CD4-positive, alpha-beta memory T cell (primary cell): ENCODE results near the gene FADS3. TPM values are rescaled to one million over a fixed set of nuclear protein-coding genes. Genes with fewer than 3 reads are reported as not detected.

Experiments
- CTCF ChIA-PET: fragments of 350-600 bp; sonication (Branson Sonifier 250); formaldehyde crosslinking; loops from one replicate; lab custom pipeline; 2021; ENCODE audit warnings: inconsistent platforms; ENCODE audit not compliant: partially characterized antibody; lab: Charles Lee
- POLR2A ChIA-PET: fragments of 350-600 bp; sonication (Branson Sonifier 250); formaldehyde crosslinking; loops from one replicate; lab custom pipeline; 2021; ENCODE audit not compliant: partially characterized antibody; lab: Charles Lee
- DNase-seq, 5 donors: peaks; one replicate each; pipeline versions ENCODE4 v3.0.0 to v3.0.0-alpha.2; 2020 to 2022; ENCODE audit warnings: mixed read lengths in 1 of 5
- H3K27ac ChIP-seq: one replicate; pipeline ENCODE4 v1.7.0; 2013; ENCODE audit warnings: low read depth, low read length
- H3K27me3 ChIP-seq: 2 replicates; pipeline ENCODE4 v1.7.0; 2013; ENCODE audit warnings: mild to moderate bottlenecking, low read length, moderate library complexity; ENCODE audit not compliant: insufficient read depth
- H3K36me3 ChIP-seq: 2 replicates; pipeline ENCODE4 v1.7.0; 2013; ENCODE audit warnings: mild to moderate bottlenecking, low read length, moderate library complexity; ENCODE audit not compliant: insufficient read depth
- H3K4me1 ChIP-seq: 2 replicates; pipeline ENCODE4 v1.7.0; 2013; ENCODE audit warnings: mild to moderate bottlenecking, low read length, moderate library complexity; ENCODE audit not compliant: insufficient read depth
- H3K4me3 ChIP-seq, 2 donors: one replicate each; pipeline ENCODE4 v1.7.0; 2013; ENCODE audit warnings: low read length in 2 of 2, mild to moderate bottlenecking in 1 of 2
- H3K9me3 ChIP-seq, 2 donors: one replicate each; pipeline ENCODE4 v1.7.0; 2013; ENCODE audit warnings: low read length in 2 of 2, control low read depth in 1 of 2; ENCODE audit not compliant: control insufficient read depth in 1 of 2
- H3K27ac Mint-ChIP-seq, 7 donors: one replicate each; pipeline ENCODE4 v1.8.0; 2020 to 2021; ENCODE audit warnings: mixed read lengths in 7 of 7, mild to moderate bottlenecking in 6 of 7, inconsistent platforms in 3 of 7, moderate library complexity in 3 of 7
- H3K27me3 Mint-ChIP-seq, 2 donors: one replicate each; pipeline ENCODE4 v1.8.0; 2020 to 2021; ENCODE audit warnings: mixed read lengths in 2 of 2
- H3K36me3 Mint-ChIP-seq, 2 donors: one replicate each; pipeline ENCODE4 v1.8.0; 2020 to 2021; ENCODE audit warnings: mixed read lengths in 2 of 2, inconsistent platforms in 1 of 2, mild to moderate bottlenecking in 1 of 2
- H3K4me1 Mint-ChIP-seq, 4 donors: one replicate each; pipeline ENCODE4 v1.8.0; 2020 to 2021; ENCODE audit warnings: mixed read lengths in 4 of 4, mild to moderate bottlenecking in 1 of 4
- H3K4me3 Mint-ChIP-seq, 8 donors: one replicate each; pipeline ENCODE4 v1.8.0; 2020 to 2021; ENCODE audit warnings: mixed read lengths in 8 of 8, mild to moderate bottlenecking in 7 of 8, moderate library complexity in 6 of 8, inconsistent platforms in 3 of 8
- H3K9me3 Mint-ChIP-seq, 8 donors: one replicate each; pipeline ENCODE4 v1.8.0; 2020 to 2021; ENCODE audit warnings: mixed read lengths in 8 of 8, mild to moderate bottlenecking in 5 of 8, inconsistent platforms in 3 of 8, moderate library complexity in 1 of 8
- intact Hi-C: fragments of 100-400 bp; cut with micrococcal nuclease; formaldehyde crosslinking; loops from one replicate; pipeline ENCODE4 v1.15.1; 2023
- polyA plus RNA-seq, 2 donors: library from polyadenylated mRNA; unstranded; fragments of 300-500 nt; fragmentation: Illumina TruSeq; gene quantifications; one replicate each; pipeline ENCODE4 v1.2.3, GENCODE V29; 2021
- total RNA-seq, 2 experiments: library from RNA; stranded (reverse); gene quantifications; one replicate each; pipeline ENCODE4 v1.2.3, GENCODE V29; 2021

Gene FADS3
- total and polyA plus RNA-seq, 4 experiments from 2014 or later = 2.9 to 7.8 (median 4.4) TPM

DNA sequence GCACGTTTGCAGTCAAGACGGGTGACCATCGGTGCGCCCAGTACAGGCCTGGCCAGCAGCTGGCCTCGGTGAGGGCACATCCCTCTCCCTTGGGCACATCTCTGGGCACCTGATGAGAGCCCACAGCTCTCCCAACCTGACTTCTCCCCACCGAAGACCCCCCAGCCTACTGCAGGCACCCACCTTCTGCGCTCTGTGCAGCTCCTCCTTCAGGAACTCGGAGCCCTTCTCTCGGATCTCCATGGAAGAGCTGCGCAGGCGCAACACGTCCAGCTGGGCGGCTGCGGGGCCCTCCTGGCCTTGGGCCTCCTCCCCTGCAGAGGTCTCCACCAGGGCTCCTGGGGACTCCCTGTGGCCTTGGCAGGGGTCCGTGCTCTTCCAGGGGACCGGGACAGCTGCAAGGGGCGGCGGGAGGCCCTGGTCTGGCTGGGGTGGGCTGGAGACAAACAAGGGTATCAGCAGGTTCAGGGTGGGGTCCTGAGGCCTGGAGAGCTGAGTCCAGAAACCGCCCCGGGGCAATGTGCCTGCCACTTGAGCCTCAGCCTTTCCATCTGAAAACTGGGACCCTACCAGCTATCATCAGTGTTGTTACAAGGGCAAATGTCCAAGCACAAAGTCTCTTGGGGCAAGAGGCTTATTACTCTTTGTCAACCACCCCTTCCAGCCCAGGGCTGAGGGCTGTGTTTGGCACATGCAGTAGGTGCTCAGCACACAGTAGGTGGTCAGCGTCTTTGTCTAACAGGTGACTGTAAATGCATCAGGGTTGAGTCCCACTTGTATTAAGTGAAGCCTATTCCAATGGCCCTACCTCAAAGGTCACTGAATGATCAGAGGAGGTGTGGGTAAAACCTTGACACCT is 16.8 kb upstream of the FADS3 start:
- H3K4me3 Mint-ChIP-seq = no peak overlapping the region
- peak overlapping the region in 1 of 7 donors; percentile 61 for H3K27ac Mint-ChIP-seq
- ChIA-PET POLR2A (no interaction called here), CTCF (interaction anchor here (1.0 to 4.2 kb wide), 4 partner anchors 9 to 174 kb away, joined by 3 to 31 read pairs (median 8); no protein-coding TSS in a partner anchor)
- Histone ChIP-seq H3K27me3 (no peaks in the 10 kb centered on the region), H3K9me3 (no peaks in the 10 kb centered on the region), H3K27ac (no peak overlapping the region), H3K36me3 (no peaks in the 10 kb centered on the region), H3K4me3 (no peak overlapping the region), H3K4me1 (no peaks in the 10 kb centered on the region)
- intact Hi-C loops = no loop called here
- peaks cover 0 to 2% (median 0%) of the 10 kb centered on the region in 8 donors for H3K9me3 Mint-ChIP-seq
- no peaks in the 10 kb centered on the region for H3K4me1 Mint-ChIP-seq
- peaks cover 0 to 3% of the 10 kb centered on the region in 2 donors for H3K27me3 Mint-ChIP-seq
- DNase-seq = no peak
- H3K36me3 Mint-ChIP-seq = no peaks in the 10 kb centered on the region

DNA sequence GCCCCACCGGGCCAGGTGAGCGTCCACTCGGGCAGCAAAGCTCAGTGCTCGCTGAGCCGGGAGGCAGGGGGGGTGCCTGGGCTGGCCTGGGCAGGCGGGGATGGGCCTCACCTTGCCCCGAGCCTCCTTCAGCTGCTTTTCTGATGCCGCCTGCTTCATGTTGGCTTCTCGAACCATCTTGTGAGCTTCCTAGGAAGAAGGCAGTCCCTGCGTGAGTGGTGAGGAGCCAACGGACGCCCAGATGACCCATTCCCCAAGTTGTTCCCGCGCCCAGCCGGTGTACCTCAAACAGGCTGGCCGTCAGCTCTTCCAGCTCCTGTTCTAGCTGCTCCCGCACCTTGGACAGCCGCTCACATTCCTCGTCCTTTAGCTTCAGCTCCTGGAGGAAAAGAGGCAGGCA is 15.9 kb upstream of the FADS3 start:
- Histone ChIP-seq H3K4me1 (no peaks in the 10 kb centered on the region), H3K9me3 (no peaks in the 10 kb centered on the region), H3K36me3 (no peaks in the 10 kb centered on the region), H3K4me3 (no peak overlapping the region), H3K27me3 (no peaks in the 10 kb centered on the region), H3K27ac (no peak overlapping the region)
- Mint-ChIP-seq H3K36me3 (no peaks in the 10 kb centered on the region), H3K4me3 (no peak overlapping the region), H3K4me1 (no peaks in the 10 kb centered on the region), H3K27ac (no peak overlapping the region), H3K9me3 (peaks cover 0 to 2% (median 0%) of the 10 kb centered on the region in 8 donors), H3K27me3 (no peaks in the 10 kb centered on the region)
- ChIA-PET POLR2A (no interaction called here), CTCF (interaction anchor here (1.2 to 4.2 kb wide), 3 partner anchors 8 to 174 kb away, joined by 4 to 31 read pairs (median 13); no protein-coding TSS in a partner anchor)
- no peak for DNase-seq
- intact Hi-C loops = no loop called here

DNA sequence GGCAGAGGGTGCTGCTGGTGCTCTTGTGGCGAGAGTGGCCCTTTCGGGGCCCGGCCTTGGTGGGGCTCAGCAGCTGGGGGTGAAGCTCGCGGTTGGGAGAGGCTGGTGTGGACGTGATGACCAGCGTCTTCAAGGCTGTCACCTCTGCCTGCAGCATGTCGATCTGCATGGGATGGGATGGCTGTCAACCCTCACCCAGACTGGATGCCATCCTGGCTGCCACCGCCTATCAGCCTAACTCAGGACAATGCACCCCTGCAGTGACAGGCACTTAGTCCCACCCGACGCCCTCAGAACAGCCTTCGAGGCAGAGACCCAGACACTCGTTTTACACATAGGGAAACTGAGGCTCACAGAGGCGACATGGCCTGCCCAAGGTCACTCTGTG is 15.2 kb upstream of the FADS3 start:
- H3K36me3 Mint-ChIP-seq = no peaks in the 10 kb centered on the region
- intact Hi-C loops = no loop called here
- H3K4me3 Mint-ChIP-seq = no peak overlapping the region
- POLR2A ChIA-PET = no interaction called here
- no peaks in the 10 kb centered on the region for H3K36me3 ChIP-seq
- no peaks in the 10 kb centered on the region for H3K4me1 ChIP-seq
- H3K9me3 ChIP-seq = no peaks in the 10 kb centered on the region
- H3K27me3 Mint-ChIP-seq = no peaks in the 10 kb centered on the region
- H3K27ac ChIP-seq = no peak overlapping the region
- no peak overlapping the region for H3K4me3 ChIP-seq
- no peak for DNase-seq
- no peak overlapping the region for H3K27ac Mint-ChIP-seq
- no peaks in the 10 kb centered on the region for H3K27me3 ChIP-seq
- CTCF ChIA-PET = interaction anchor here (2.4 kb wide), 1 partner anchor 175 kb away, joined by 13 read pairs; no protein-coding TSS in a partner anchor
- H3K4me1 Mint-ChIP-seq = no peaks in the 10 kb centered on the region
- H3K9me3 Mint-ChIP-seq = peaks cover 0 to 2% (median 0%) of the 10 kb centered on the region in 8 donors

DNA sequence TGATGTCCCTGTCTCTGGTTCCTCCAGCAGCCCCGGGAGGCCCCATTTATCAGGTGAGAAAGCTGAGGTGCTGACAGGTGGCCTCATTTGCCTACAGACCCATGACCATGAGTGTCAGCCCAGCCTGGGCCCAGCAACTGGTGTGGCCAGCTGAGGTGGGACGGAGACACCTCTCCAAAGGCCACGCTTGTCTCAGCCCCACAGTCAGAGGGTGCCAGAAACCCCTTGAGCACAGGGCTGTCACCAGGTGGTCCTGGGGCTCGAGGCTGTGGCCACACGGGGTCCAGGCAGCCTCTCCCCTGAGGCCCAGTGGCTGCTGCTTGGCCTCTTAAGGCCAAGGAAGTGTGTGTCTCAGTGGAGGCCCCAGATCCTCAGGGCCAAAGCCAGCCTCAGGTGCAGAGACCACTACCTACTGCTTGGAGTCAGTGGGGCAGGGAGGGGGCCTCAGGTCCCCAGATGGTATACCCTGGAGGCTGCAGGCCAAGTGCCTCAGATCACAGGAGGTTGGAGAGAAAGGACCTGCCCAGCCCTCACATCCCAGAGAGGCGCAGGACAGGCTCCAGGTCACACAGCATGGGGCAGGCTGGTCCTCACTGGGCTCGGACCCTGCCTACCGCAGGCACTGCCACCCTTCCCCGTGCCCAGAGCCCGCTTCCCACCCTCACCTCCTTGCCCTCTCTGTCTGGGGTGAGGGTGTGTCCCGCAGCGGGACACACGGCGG is 14.6 kb upstream of the FADS3 start:
- no peaks in the 10 kb centered on the region for H3K9me3 ChIP-seq
- no peaks in the 10 kb centered on the region for H3K36me3 Mint-ChIP-seq
- H3K4me3 Mint-ChIP-seq = no peak overlapping the region
- H3K9me3 Mint-ChIP-seq = peaks cover 0 to 2% (median 0%) of the 10 kb centered on the region in 8 donors
- H3K27ac Mint-ChIP-seq = no peak overlapping the region
- H3K4me1 ChIP-seq = no peaks in the 10 kb centered on the region
- DNase-seq = no peak
- intact Hi-C loops = no loop called here
- H3K27me3 ChIP-seq = no peaks in the 10 kb centered on the region
- H3K27me3 Mint-ChIP-seq = no peaks in the 10 kb centered on the region
- no peak overlapping the region for H3K27ac ChIP-seq
- H3K4me1 Mint-ChIP-seq = no peaks in the 10 kb centered on the region
- ChIA-PET POLR2A (no interaction called here), CTCF (interaction anchor here (2.1 to 11.6 kb wide), 3 partner anchors 41 to 178 kb away, joined by 5 to 387 read pairs (median 13); no protein-coding TSS in a partner anchor)
- H3K36me3 ChIP-seq = no peaks in the 10 kb centered on the region
- H3K4me3 ChIP-seq = no peak overlapping the region

DNA sequence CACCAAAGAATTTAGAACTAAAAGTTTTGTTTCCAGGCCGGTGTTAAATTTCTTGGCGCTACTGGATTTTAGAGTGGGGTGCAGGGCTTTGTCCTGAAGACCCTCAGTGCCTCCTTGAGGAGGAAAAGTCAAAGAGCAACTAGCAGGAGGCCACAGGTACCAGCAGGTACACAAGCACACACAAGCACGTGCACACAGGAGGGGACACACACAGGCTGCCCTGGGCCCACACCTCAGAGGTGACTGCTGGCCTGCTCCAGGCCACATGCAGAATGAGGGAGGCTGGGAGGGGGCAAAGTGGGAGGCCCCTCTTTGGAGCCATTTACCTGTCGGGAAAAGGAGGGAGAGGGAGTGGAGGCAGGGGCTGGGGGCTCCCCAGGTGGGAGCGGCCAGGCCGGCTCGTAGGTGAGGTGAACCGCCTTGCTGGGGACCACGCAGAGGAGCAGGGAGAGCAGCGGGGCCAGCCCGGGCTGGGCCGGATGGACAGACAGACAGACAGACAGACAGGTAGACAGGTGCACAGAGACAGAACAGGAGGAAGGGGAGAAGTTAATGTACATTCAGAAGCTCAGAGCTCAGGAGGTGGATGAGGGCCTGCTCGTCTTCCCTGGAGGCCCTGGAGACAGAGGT is 13.8 kb upstream of the FADS3 start:
- Mint-ChIP-seq H3K27me3 (no peaks in the 10 kb centered on the region), H3K36me3 (no peaks in the 10 kb centered on the region), H3K27ac (no peak overlapping the region), H3K9me3 (peaks cover 0 to 2% (median 0%) of the 10 kb centered on the region in 8 donors), H3K4me3 (no peak overlapping the region), H3K4me1 (no peaks in the 10 kb centered on the region)
- H3K36me3 ChIP-seq = no peaks in the 10 kb centered on the region
- POLR2A ChIA-PET = no interaction called here
- no peaks in the 10 kb centered on the region for H3K27me3 ChIP-seq
- CTCF ChIA-PET = interaction anchor here (1.3 to 11.6 kb wide), 3 partner anchors 9 to 178 kb away, joined by 3 to 387 read pairs (median 5); no protein-coding TSS in a partner anchor
- intact Hi-C loops = no loop called here
- no peaks in the 10 kb centered on the region for H3K9me3 ChIP-seq
- H3K4me1 ChIP-seq = no peaks in the 10 kb centered on the region
- DNase-seq = no peak
- no peak overlapping the region for H3K27ac ChIP-seq
- H3K4me3 ChIP-seq = no peak overlapping the region

DNA sequence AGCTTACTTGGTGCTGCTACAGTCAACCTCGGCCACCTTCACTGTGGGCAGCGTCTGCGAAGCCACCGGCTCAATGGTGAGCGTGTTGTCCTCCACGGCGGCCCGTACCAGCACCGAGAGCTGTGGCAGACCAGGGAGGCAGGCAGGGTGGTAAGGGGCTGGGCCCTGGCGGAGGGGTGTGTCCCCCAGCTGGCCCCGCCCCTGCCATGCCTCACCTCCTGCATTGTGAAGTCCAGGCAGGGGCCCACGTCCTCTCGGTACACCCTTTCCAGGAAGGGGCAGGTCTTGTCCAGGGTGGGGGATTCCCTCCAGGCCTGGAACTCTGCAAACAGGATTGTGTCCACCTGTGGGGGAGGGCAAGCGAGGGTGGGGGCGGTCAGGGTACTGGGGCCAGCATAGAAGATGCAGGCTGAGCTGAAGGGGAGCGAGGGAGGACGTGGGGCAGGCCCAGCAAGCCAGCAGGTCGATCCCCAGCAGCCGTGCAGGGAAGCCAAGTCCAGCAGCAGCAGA is 13.2 kb upstream of the FADS3 start:
- Histone ChIP-seq H3K27me3 (no peaks in the 10 kb centered on the region), H3K27ac (no peak overlapping the region), H3K4me1 (peaks cover under 1% of the 10 kb centered on the region), H3K4me3 (no peak overlapping the region), H3K9me3 (no peaks in the 10 kb centered on the region), H3K36me3 (no peaks in the 10 kb centered on the region)
- DNase-seq = no peak
- intact Hi-C loops = no loop called here
- Mint-ChIP-seq H3K27ac (no peak overlapping the region), H3K36me3 (no peaks in the 10 kb centered on the region), H3K4me3 (no peak overlapping the region), H3K9me3 (peaks cover 0 to 2% (median 0%) of the 10 kb centered on the region in 8 donors), H3K27me3 (no peaks in the 10 kb centered on the region), H3K4me1 (no peaks in the 10 kb centered on the region)
- ChIA-PET POLR2A (no interaction called here), CTCF (interaction anchor here (1.3 to 11.6 kb wide), 3 partner anchors 9 to 179 kb away, joined by 3 to 387 read pairs (median 5); no protein-coding TSS in a partner anchor)
